AG09319 (cell line): ENCODE results near the gene FBXW10B.
A peak's percentile ranks its signal among the peaks of the same experiment; 100 is the strongest.
"Not testable (repeated sequence)": the region's sequence is repeated elsewhere in the genome, so short reads cannot be mapped to it uniquely, and the experiment has no call there.

Source experiments
- DNase-seq: peaks from one replicate; pipeline ENCODE4 v3.0.0-alpha.2; 2010; ENCODE audit warnings: low read depth; ENCODE audit errors: extremely low read depth
- CTCF ChIP-seq: IDR thresholded peaks from 2 replicates; pipeline ENCODE4 v1.5.1; 2011; ENCODE audit warnings: low read depth, mild to moderate bottlenecking, inconsistent platforms, low read length, moderate library complexity

FBXW10B gene

GRCh38 chr17:15648386-15648785 lies 28.9 kb upstream of the FBXW10B start:
- DNase-seq: no peak
- TF ChIP-seq CTCF: no peak

- DNase-seq: peak; percentile 22
Observed at GRCh38 chr17:15645942-15646312, 26.4 kb upstream of the FBXW10B start.

- DNase-seq: not testable (repeated sequence)
Observed at GRCh38 chr17:15645099-15645941, 25.8 kb upstream of the FBXW10B start.

- DNase-seq: not testable (repeated sequence)
Observed at GRCh38 chr17:15642505-15643251, 23.2 kb upstream of the FBXW10B start.

- DNase-seq: not testable (repeated sequence)
Observed at GRCh38 chr17:15642014-15642413, 22.5 kb upstream of the FBXW10B start.

GRCh38 chr17:15630930-15631453 lies 11.5 kb upstream of the FBXW10B start:
- not testable (repeated sequence) for DNase-seq

- not testable (repeated sequence) for DNase-seq
Observed at GRCh38 chr17:15629991-15630390, 10.5 kb upstream of the FBXW10B start.

GRCh38 chr17:15623661-15624209 lies 4.2 kb upstream of the FBXW10B start:
- DNase-seq: not testable (repeated sequence)

GRCh38 chr17:15623255-15623654 lies 3.8 kb upstream of the FBXW10B start:
- not testable (repeated sequence) for DNase-seq

GRCh38 chr17:15622124-15622523 lies 2.6 kb upstream of the FBXW10B start:
- DNase-seq: not testable (repeated sequence)

- DNase-seq: not testable (repeated sequence)
Observed at GRCh38 chr17:15616828-15617227, 2.7 kb downstream of the FBXW10B start.

- DNase-seq: not testable (repeated sequence)
Observed at GRCh38 chr17:15615850-15616249, 3.7 kb downstream of the FBXW10B start.

GRCh38 chr17:15613111-15613510 lies 6.4 kb downstream of the FBXW10B start:
- not testable (repeated sequence) for DNase-seq

GRCh38 chr17:15592960-15593359 lies 26.5 kb downstream of the FBXW10B start:
- not testable (repeated sequence) for DNase-seq

GRCh38 chr17:15591986-15592385 lies 27.5 kb downstream of the FBXW10B start:
- not testable (repeated sequence) for DNase-seq

- DNase-seq: not testable (repeated sequence)
Observed at GRCh38 chr17:15590844-15591243, 28.7 kb downstream of the FBXW10B start.

GRCh38 chr17:15589544-15590536 lies 29.7 kb downstream of the FBXW10B start:
- not testable (repeated sequence) for DNase-seq

GRCh38 chr17:15588017-15588416 lies 31.5 kb downstream of the FBXW10B start:
- DNase-seq: not testable (repeated sequence)

GRCh38 chr17:15583313-15583712 lies 36.2 kb downstream of the FBXW10B start:
- DNase-seq: not testable (repeated sequence)
